ENCODE data around the gene TRMT11. TPM values are rescaled to one million over a fixed set of nuclear protein-coding genes. Genes with fewer than 3 reads are reported as not detected.

The TRMT11 gene
- polyA plus RNA-seq, 1 of the 3 experiments (the other 2 are of a cell fraction): 15.0 TPM

- no peak overlapping the region for H3K4me2 ChIP-seq
- H3K4me1 ChIP-seq (ENCODE audit: control insufficient read depth in 1 of 2, insufficient read depth in 2 of 2, low read depth in 1 of 2, low read length in 1 of 2): peaks cover 4 to 5% of the 10 kb centered on the region in 2 experiments; a peak in 3 of 4 replicates
- H3K4me3 ChIP-seq (ENCODE audit: low read depth in 2 of 2, low read length in 1 of 2): no peak overlapping the region
- TF ChIP-seq CTCF (IDR thresholded peaks at IDR 0.05): peak; percentile 38
- TF ChIP-seq SMC3 (IDR thresholded peaks at IDR 0.05; ENCODE audit: low read depth, low read length): peak; percentile 43
- TF ChIP-seq RAD21 (IDR thresholded peaks at IDR 0.05; ENCODE audit: low read length): peak; percentile 52
- TF ChIP-seq MEF2A (IDR thresholded peaks at IDR 0.05; ENCODE audit: borderline replicate concordance, low read depth): no peak
- ChIA-PET CTCF (interaction anchor here (0.6 to 4.4 kb wide), 13 partner anchors 9 to 193 kb away, joined by 3 to 53 read pairs (median 5); partner anchors contain the start of gene NCOA7), POLR2A (interaction anchor here (1.4 kb wide), 1 partner anchor 172 kb away, joined by 5 read pairs; no protein-coding TSS in a partner anchor)
- WGBS (ENCODE audit: low lambda C conversion rate): 72% methylated on average over 4 of the region's 7 CpGs
- peak; percentile 32 for DNase-seq
- H3K9me3 ChIP-seq: no peaks in the 10 kb centered on the region
- H3K9ac ChIP-seq: no peak overlapping the region
- H2AFZ ChIP-seq (ENCODE audit: low read depth): no peak overlapping the region
- no peaks in the 10 kb centered on the region for H3K9me2 ChIP-seq
- H3K36me3 ChIP-seq (replicated peaks in 1 of 2; ENCODE audit: control insufficient read depth in 1 of 2, insufficient read depth in 2 of 2, low read length in 1 of 2): no peaks in the 10 kb centered on the region
- no peak overlapping the region for H3K27ac ChIP-seq (ENCODE audit: low read depth in 2 of 2, low read length in 1 of 2)
- H3K79me2 ChIP-seq (ENCODE audit: insufficient read depth): peaks cover 11% of the 10 kb centered on the region; the same call in 1 of the 2 replicates
- peaks cover 4% of the 10 kb centered on the region for H3F3A ChIP-seq (replicated peaks; ENCODE audit: insufficient read depth)
- H4K20me1 ChIP-seq (ENCODE audit: insufficient read depth): no peaks in the 10 kb centered on the region
- no peaks in the 10 kb centered on the region for H3K27me3 ChIP-seq (ENCODE audit: insufficient read depth)
These were observed 33.4 kb upstream of the TRMT11 start for GRCh38 chr6:125952764-125953501.

GRCh38 chr6:125953502-125953875 is 32.9 kb upstream of the TRMT11 start:
- Histone ChIP-seq H3K27ac (ENCODE audit: low read depth in 2 of 2, low read length in 1 of 2) (no peak overlapping the region), H3K4me2 (no peak overlapping the region), H3K4me3 (ENCODE audit: low read depth in 2 of 2, low read length in 1 of 2) (no peak overlapping the region), H4K20me1 (ENCODE audit: insufficient read depth) (no peaks in the 10 kb centered on the region), H3F3A (replicated peaks; ENCODE audit: insufficient read depth) (peaks cover 4% of the 10 kb centered on the region), H3K79me2 (ENCODE audit: insufficient read depth) (peaks cover 14% of the 10 kb centered on the region; the same call in 1 of the 2 replicates), H3K27me3 (ENCODE audit: insufficient read depth) (no peaks in the 10 kb centered on the region), H3K4me1 (ENCODE audit: control insufficient read depth in 1 of 2, insufficient read depth in 2 of 2, low read depth in 1 of 2, low read length in 1 of 2) (peaks cover 7 to 8% of the 10 kb centered on the region in 2 experiments; a peak in 3 of 4 replicates), H2AFZ (ENCODE audit: low read depth) (no peak overlapping the region), H3K9ac (no peak overlapping the region), H3K9me2 (no peaks in the 10 kb centered on the region), H3K36me3 (replicated peaks in 1 of 2; ENCODE audit: control insufficient read depth in 1 of 2, insufficient read depth in 2 of 2, low read length in 1 of 2) (no peaks in the 10 kb centered on the region), H3K9me3 (no peaks in the 10 kb centered on the region)
- 63% methylated on average over 7 of the region's 11 CpGs for WGBS (ENCODE audit: low lambda C conversion rate)
- no peak for DNase-seq
- TF ChIP-seq RFX5 (IDR thresholded peaks at IDR 0.05; ENCODE audit: low read length) (no peak), TAF1 (IDR thresholded peaks at IDR 0.05; ENCODE audit: borderline replicate concordance, low read depth, low read length) (no peak), EZH2phosphoT487 (IDR thresholded peaks at IDR 0.05; ENCODE audit: borderline replicate concordance, low read depth) (no peak), USF1 (IDR thresholded peaks at IDR 0.05; ENCODE audit: borderline replicate concordance, low read depth) (no peak), RAD21 (IDR thresholded peaks at IDR 0.05; ENCODE audit: low read length) (peak; percentile 49), POLR2AphosphoS5 (IDR thresholded peaks at IDR 0.05; ENCODE audit: low read depth, low read length) (no peak)
- POLR2A ChIA-PET: interaction anchor here (1.4 kb wide), 1 partner anchor 172 kb away, joined by 5 read pairs; no protein-coding TSS in a partner anchor
- CTCF ChIA-PET: interaction anchor here (0.6 to 4.4 kb wide), 15 partner anchors 9 to 193 kb away, joined by 3 to 53 read pairs (median 4); partner anchors contain the start of gene NCOA7
